DND-41 (cell line): ENCODE results near the gene GPRIN1.

Experiments
- ATAC-seq: fragments of 200-7000 bp; cut with Tn5 transposase; 3 replicates; pipeline ENCODE4 v1.9.1; 2021; ENCODE audit warnings: low read depth; ENCODE audit not compliant: insufficient read depth
- DNase-seq: peaks from one replicate; pipeline ENCODE4 v3.0.0-alpha.2; 2020
- H2AFZ ChIP-seq: 2 replicates; pipeline ENCODE4 v1.6.0; 2012; ENCODE audit warnings: low read depth, low read length
- H3K27ac ChIP-seq: 2 replicates; pipeline ENCODE4 v1.5.1; 2012; ENCODE audit warnings: low read length, inconsistent platforms
- H3K27me3 ChIP-seq: fragments of 200-600 bp; sonication (generic); 2 replicates; pipeline ENCODE4 v1.6.0; 2012; ENCODE audit warnings: low read length, mild to moderate bottlenecking, inconsistent platforms; ENCODE audit not compliant: insufficient read depth, poor library complexity
- H3K36me3 ChIP-seq: 2 replicates; pipeline ENCODE4 v1.5.1; 2012; ENCODE audit warnings: low read length, inconsistent platforms; ENCODE audit not compliant: insufficient read depth
- H3K4me1 ChIP-seq: 2 replicates; pipeline ENCODE4 v1.5.1; 2012; ENCODE audit warnings: mild to moderate bottlenecking, low read length; ENCODE audit not compliant: insufficient read depth
- H3K4me2 ChIP-seq: 2 replicates; pipeline ENCODE4 v1.6.0; 2012; ENCODE audit warnings: mild to moderate bottlenecking, moderate library complexity, low read length, inconsistent platforms; ENCODE audit not compliant: insufficient read depth
- H3K4me3 ChIP-seq, 2 experiments: fragments of 200-600 bp in 1 of 2; shearing (Covaris generic) in 1 of 2; 2 replicates each; pipeline ENCODE4 v1.5.1; 2012 to 2016; ENCODE audit warnings: inconsistent platforms in 2 of 2, low read length in 2 of 2, mild to moderate bottlenecking in 2 of 2, low read depth in 1 of 2, moderate library complexity in 1 of 2
- H3K79me2 ChIP-seq: 2 replicates; pipeline ENCODE4 v1.6.0; 2012; ENCODE audit warnings: low read length, inconsistent platforms; ENCODE audit not compliant: insufficient read depth
- H3K9ac ChIP-seq: 2 replicates; pipeline ENCODE4 v1.6.0; 2012; ENCODE audit warnings: low read depth, mild to moderate bottlenecking, inconsistent platforms, low read length, moderate library complexity
- H3K9me3 ChIP-seq: 2 replicates; pipeline ENCODE4 v1.5.1; 2012; ENCODE audit warnings: low read length, moderate library complexity, mild to moderate bottlenecking, inconsistent platforms; ENCODE audit not compliant: insufficient read depth, severe bottlenecking
- H4K20me1 ChIP-seq: 2 replicates; pipeline ENCODE4 v1.6.0; 2012; ENCODE audit warnings: low read length; ENCODE audit not compliant: insufficient read depth
- CTCF ChIP-seq: IDR thresholded peaks from 2 replicates; pipeline ENCODE4 v1.5.1; 2012; ENCODE audit warnings: borderline replicate concordance, low read length, moderate library complexity, mild to moderate bottlenecking; ENCODE audit not compliant: poor library complexity, severe bottlenecking; ENCODE audit errors: extremely low read depth
- EZH2 ChIP-seq: IDR thresholded peaks from 3 replicates; pipeline ENCODE4 v1.6.1; 2012; ENCODE audit warnings: borderline replicate concordance, low read depth, mild to moderate bottlenecking, moderate library complexity, low read length, inconsistent platforms; ENCODE audit not compliant: severe bottlenecking

The GPRIN1 gene

GRCh38 chr5:176624142-176624541 lies 14.2 kb upstream of the GPRIN1 start:
- Histone ChIP-seq H3K4me2 (no peak overlapping the region), H4K20me1 (no peaks in the 10 kb centered on the region), H3K79me2 (no peaks in the 10 kb centered on the region), H3K27ac (no peak overlapping the region), H3K4me1 (no peaks in the 10 kb centered on the region), H3K9ac (no peak overlapping the region), H3K27me3 (no peaks in the 10 kb centered on the region), H2AFZ (no peak overlapping the region), H3K9me3 (no peaks in the 10 kb centered on the region), H3K4me3 (no peak overlapping the region), H3K36me3 (no peaks in the 10 kb centered on the region)
- no peak for ATAC-seq
- DNase-seq: no peak
- TF ChIP-seq CTCF: no peak
- no peak for TF ChIP-seq EZH2

GRCh38 chr5:176621661-176622079 lies 11.7 kb upstream of the GPRIN1 start:
- Histone ChIP-seq H3K27me3 (no peaks in the 10 kb centered on the region), H3K4me3 (no peak overlapping the region), H3K4me1 (no peaks in the 10 kb centered on the region), H3K36me3 (no peaks in the 10 kb centered on the region), H4K20me1 (no peaks in the 10 kb centered on the region), H3K27ac (no peak overlapping the region), H3K79me2 (no peaks in the 10 kb centered on the region), H3K4me2 (no peak overlapping the region), H3K9ac (no peak overlapping the region), H3K9me3 (no peaks in the 10 kb centered on the region), H2AFZ (no peak overlapping the region)
- DNase-seq (no peak), ATAC-seq (no peak)
- TF ChIP-seq CTCF (no peak), EZH2 (no peak)

GRCh38 chr5:176620333-176620981 lies 10.5 kb upstream of the GPRIN1 start:
- DNase-seq (no peak), ATAC-seq (no peak)
- TF ChIP-seq CTCF (no peak), EZH2 (no peak)
- Histone ChIP-seq H3K9ac (no peak overlapping the region), H3K4me2 (no peak overlapping the region), H3K36me3 (no peaks in the 10 kb centered on the region), H3K27me3 (no peaks in the 10 kb centered on the region), H3K9me3 (no peaks in the 10 kb centered on the region), H4K20me1 (no peaks in the 10 kb centered on the region), H3K4me1 (no peaks in the 10 kb centered on the region), H3K4me3 (no peak overlapping the region), H3K27ac (no peak overlapping the region), H3K79me2 (no peaks in the 10 kb centered on the region), H2AFZ (no peak overlapping the region)
